Endothelial cell of umbilical vein (primary cell): ENCODE results near the gene OLFM1. TPM values are rescaled to one million over a fixed set of nuclear protein-coding genes. Genes with fewer than 3 reads are reported as not detected.

Experiments
- BruUV-seq: library from RNA; stranded (reverse); fragments of 400-500 nt; replicated peaks from 2 replicates; lab custom pipeline; 2021; lab: Mats Ljungman, UMichigan
- CTCF ChIA-PET: fragments of 300-600, 350-600 bp; sonication (Branson Sonifier 250); formaldehyde crosslinking; loops from one replicate; lab custom pipeline; 2021; ENCODE audit warnings: antibody characterized with exemption, inconsistent platforms; lab: Charles Lee
- POLR2A ChIA-PET: fragments of 300-600, 350-600 bp; sonication (Branson Sonifier 250); formaldehyde crosslinking; loops from one replicate; lab custom pipeline; 2021; ENCODE audit warnings: antibody characterized with exemption, inconsistent platforms; lab: Charles Lee
- DNase-seq: peaks from one replicate; pipeline ENCODE4 v3.0.0-alpha.2; 2011; ENCODE audit warnings: low read depth, low spot score
- FAIRE-seq: peaks from 2 replicates; lab custom pipeline; 2011; peaks lifted over from hg19 to GRCh38; lab: Jason Lieb, UNC
- H2AFZ ChIP-seq: 2 replicates; pipeline ENCODE4 v1.6.0; 2012; ENCODE audit warnings: low read depth, low read length, control low read depth, inconsistent platforms
- H3K27ac ChIP-seq: 2 replicates; pipeline ENCODE4 v1.5.1; 2011; ENCODE audit warnings: low read depth, mild to moderate bottlenecking, control low read depth, low read length, moderate library complexity; ENCODE audit not compliant: insufficient read depth
- H3K27me3 ChIP-seq, 2 experiments: 2 replicates each; pipeline versions ENCODE4 v1.6.0 to v1.6.1; 2011; ENCODE audit warnings: low read length in 2 of 2, mixed read lengths in 1 of 2; ENCODE audit not compliant: control insufficient read depth in 2 of 2, insufficient read depth in 2 of 2
- H3K36me3 ChIP-seq, 2 experiments: 2 replicates in 1 of 2; 3 replicates in 1 of 2; pipeline ENCODE4 v1.5.1; 2011; ENCODE audit warnings: low read length in 2 of 2, mild to moderate bottlenecking in 1 of 2, moderate library complexity in 1 of 2; ENCODE audit not compliant: control insufficient read depth in 2 of 2, insufficient read depth in 2 of 2; ENCODE audit errors: extremely low read depth in 1 of 2
- H3K4me1 ChIP-seq: 3 replicates; pipeline ENCODE4 v1.5.1; 2011; ENCODE audit warnings: mild to moderate bottlenecking, low read length; ENCODE audit not compliant: control insufficient read depth, insufficient read depth; ENCODE audit errors: extremely low read depth
- H3K4me2 ChIP-seq: 2 replicates; pipeline ENCODE4 v1.6.1; 2011; ENCODE audit warnings: low read length, control low read depth, mixed read lengths; ENCODE audit not compliant: insufficient read depth
- H3K4me3 ChIP-seq, 3 experiments: fragments of 200-600 bp in 1 of 3; sonication (generic), shearing (Covaris generic) in 1 of 3; replicated peaks in 1 of 3; 2 replicates each; pipeline ENCODE4 v1.5.1; 2011 to 2016; ENCODE audit warnings: control low read depth in 3 of 3, low read length in 3 of 3, mild to moderate bottlenecking in 2 of 3, inconsistent platforms in 1 of 3, low read depth in 1 of 3, moderate library complexity in 1 of 3; ENCODE audit not compliant: insufficient read depth in 1 of 3
- H3K79me2 ChIP-seq: 2 replicates; pipeline ENCODE4 v1.6.0; 2012; ENCODE audit warnings: low read length, inconsistent platforms; ENCODE audit not compliant: control insufficient read depth, insufficient read depth
- H3K9ac ChIP-seq: replicated peaks from 2 replicates; pipeline ENCODE3; 2011; ENCODE audit warnings: low read length, control low read depth; ENCODE audit not compliant: insufficient read depth; ENCODE audit errors: extremely low read depth
- H3K9me1 ChIP-seq: replicated peaks from 3 replicates; pipeline ENCODE4 v1.6.0; 2011; ENCODE audit warnings: mild to moderate bottlenecking, low read length; ENCODE audit not compliant: control insufficient read depth, insufficient read depth; ENCODE audit errors: extremely low read depth
- H3K9me3 ChIP-seq: replicated peaks from 2 replicates; pipeline ENCODE4 v1.5.1; 2012; ENCODE audit warnings: low read length, inconsistent platforms; ENCODE audit not compliant: control insufficient read depth, insufficient read depth
- H4K20me1 ChIP-seq: replicated peaks from 2 replicates; pipeline ENCODE3; 2011; ENCODE audit warnings: mild to moderate bottlenecking, low read length; ENCODE audit not compliant: control insufficient read depth, insufficient read depth; ENCODE audit errors: extremely low read depth
- FOS ChIP-seq: IDR thresholded peaks from 2 replicates; pipeline ENCODE4 v1.6.1; 2011; ENCODE audit warnings: mild to moderate bottlenecking, low read length, moderate library complexity, borderline replicate concordance; ENCODE audit not compliant: insufficient read depth
- GATA2 ChIP-seq: IDR thresholded peaks from 2 replicates; pipeline ENCODE4 v1.7.0; 2011; ENCODE audit warnings: low read depth, mild to moderate bottlenecking, moderate library complexity, mixed read lengths, low read length; ENCODE audit not compliant: insufficient read length, insufficient read depth
- JUN ChIP-seq: IDR thresholded peaks from 2 replicates; pipeline ENCODE4 v1.6.1; 2011; ENCODE audit warnings: borderline replicate concordance, low read depth; ENCODE audit not compliant: insufficient read length, insufficient read depth
- POLR2A ChIP-seq: IDR thresholded peaks from 2 replicates; pipeline ENCODE4 v1.6.1; 2012; ENCODE audit warnings: low read depth, mild to moderate bottlenecking, control low read depth, low read length
- dilution Hi-C: fragments of 300-500 bp; cut with MboI; formaldehyde crosslinking; loops from one replicate; pipeline ENCODE4 v1.15.0; 2019; ENCODE audit warnings: low sequenced_read_pairs; ENCODE audit not compliant: extremely low pct_ligation_motif_present
- intact Hi-C: fragments of 100-400 bp; cut with micrococcal nuclease; formaldehyde crosslinking; loops from one replicate; pipeline ENCODE4 v1.10.0; 2022
- polyA plus RNA-seq, 4 experiments: library from polyadenylated mRNA; depleted of rRNA in 3 of 4; stranded (reverse) in 3 of 4; unstranded in 1 of 4; fragments of >200 nt; gene quantifications; 2 replicates each; pipeline versions ENCODE4 v1.2.1 to v1.2.3, GENCODE V29; 2011 to 2012; ENCODE audit warnings: missing spikeins in 1 of 4
- total RNA-seq: library from RNA; stranded (reverse); gene quantifications from 2 replicates; pipeline ENCODE4 v1.2.3, GENCODE V29; 2021
- TF ChIP-seq, protein P1 (sequence below): IDR thresholded peaks from 2 replicates; pipeline ENCODE4 v1.6.1; 2011; ENCODE audit not compliant: insufficient read depth, insufficient read length

The OLFM1 gene
- total and polyA plus RNA-seq, 2 donors (not counting 3 experiments of a cell fraction or from before 2014, with no cell fraction given) = 0.07 to 0.95 TPM

DNA sequence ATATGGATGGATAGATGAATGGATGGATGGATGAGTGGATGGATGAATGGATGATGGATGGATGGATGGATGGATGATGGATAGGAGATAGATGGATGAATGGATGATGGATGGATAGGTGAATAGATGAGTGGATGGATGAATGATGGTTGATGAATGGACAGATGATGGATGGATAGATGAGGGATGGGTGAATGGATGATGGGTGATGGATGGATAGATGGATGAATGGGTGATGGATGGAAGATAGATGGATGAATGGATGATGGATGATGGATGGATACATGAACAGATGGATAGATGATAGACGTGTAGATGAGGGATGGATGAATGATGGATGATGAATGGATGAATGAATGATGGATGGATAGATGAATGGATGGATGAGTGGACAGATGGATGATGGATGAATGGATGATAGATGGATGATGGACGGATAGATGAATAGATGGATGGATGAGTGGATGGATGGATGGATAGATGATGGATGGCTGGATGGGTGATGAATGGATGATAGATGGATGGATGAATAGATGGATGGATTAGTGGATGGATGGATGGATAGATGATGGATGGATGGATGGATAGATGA lies 53.8 kb downstream of the OLFM1 start:
- Histone ChIP-seq H3K4me1 (no peaks in the 10 kb centered on the region), H3K4me3 (no peak overlapping the region), H3K9me1 (no peaks in the 10 kb centered on the region), H3K79me2 (no peaks in the 10 kb centered on the region), H3K4me2 (no peak overlapping the region), H4K20me1 (no peaks in the 10 kb centered on the region), H3K27me3 (no peaks in the 10 kb centered on the region), H3K9ac (no peak overlapping the region), H3K27ac (no peak overlapping the region), H3K9me3 (peaks cover 5% of the 10 kb centered on the region), H2AFZ (no peak overlapping the region), H3K36me3 (no peaks in the 10 kb centered on the region)
- TF ChIP-seq POLR2A (no peak), GATA2 (no peak), FOS (no peak)
- TF ChIP-seq, protein P1, sequence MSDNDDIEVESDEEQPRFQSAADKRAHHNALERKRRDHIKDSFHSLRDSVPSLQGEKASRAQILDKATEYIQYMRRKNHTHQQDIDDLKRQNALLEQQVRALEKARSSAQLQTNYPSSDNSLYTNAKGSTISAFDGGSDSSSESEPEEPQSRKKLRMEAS = no peak
- FAIRE-seq (no peak), DNase-seq (no peak)
- ChIA-PET POLR2A (no interaction called here), CTCF (no interaction called here)
- BruUV-seq = no TSS peak
- intact Hi-C loops (no loop called here), dilution Hi-C loops (no loop called here)

DNA sequence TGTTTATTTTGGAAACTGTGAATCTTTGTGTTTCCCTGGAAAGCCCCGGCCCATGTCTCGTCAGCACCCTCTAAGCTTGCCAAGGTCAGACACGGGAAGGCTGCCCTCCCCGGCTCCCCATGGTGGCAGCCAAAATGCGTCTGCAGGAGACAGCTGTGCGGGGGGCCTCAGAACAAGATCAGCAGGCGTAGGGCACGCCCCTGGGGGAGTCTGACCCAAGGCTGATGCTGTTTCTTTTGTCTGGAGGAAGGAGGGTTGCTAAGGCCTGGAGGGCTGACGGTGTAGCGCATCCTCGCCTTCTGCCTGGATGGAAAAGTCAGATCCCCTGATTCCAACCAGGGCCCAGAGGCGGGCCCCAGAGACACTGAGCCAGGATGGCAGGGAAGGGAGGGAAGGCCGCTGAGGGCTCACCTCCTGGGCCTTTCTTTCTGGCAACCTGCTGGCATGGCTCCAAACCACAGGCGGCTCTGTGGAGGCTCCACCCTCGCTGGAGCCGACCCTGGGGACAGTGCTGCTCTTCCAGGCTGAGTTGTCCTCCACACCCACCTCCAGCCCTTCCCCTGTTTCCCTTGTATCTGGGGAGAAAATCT lies 57.2 kb downstream of the OLFM1 start:
- no peaks in the 10 kb centered on the region for H3K4me1 ChIP-seq
- DNase-seq (no peak), FAIRE-seq (no peak)
- H3K27me3 ChIP-seq = no peaks in the 10 kb centered on the region
- no peak overlapping the region for H3K4me3 ChIP-seq
- H3K4me2 ChIP-seq = no peak overlapping the region
- TF ChIP-seq JUN (no peak), POLR2A (no peak), GATA2 (no peak)
- TF ChIP-seq, protein P1 = no peak
- no peaks in the 10 kb centered on the region for H3K36me3 ChIP-seq
- ChIA-PET CTCF (no interaction called here), POLR2A (no interaction called here)
- H3K79me2 ChIP-seq = no peaks in the 10 kb centered on the region
- no peak overlapping the region for H3K9ac ChIP-seq
- H3K27ac ChIP-seq = no peak overlapping the region
- no peak overlapping the region for H2AFZ ChIP-seq
- H3K9me1 ChIP-seq = no peaks in the 10 kb centered on the region
- H4K20me1 ChIP-seq = no peaks in the 10 kb centered on the region
- dilution Hi-C loops = no loop called here
- H3K9me3 ChIP-seq = peaks cover 3% of the 10 kb centered on the region
- no TSS peak for BruUV-seq
- intact Hi-C loops = no loop called here
